OCI-LY7 (cell line): Measurements from ENCODE around the gene YJEFN3.

Experiments
- EZH2phosphoT487 ChIP-seq: fragments of 200-600 bp; sonication (generic); IDR thresholded peaks from 2 replicates; pipeline ENCODE4 v1.6.1; 2018; ENCODE audit warnings: low read depth, borderline replicate concordance, mild to moderate bottlenecking, mixed run types, antibody characterized with exemption, low read length, moderate library complexity, mixed read lengths
- TF ChIP-seq, protein P1 (sequence below): fragments of 200-600 bp; sonication (generic); conservative IDR thresholded peaks from 2 replicates; pipeline ENCODE4 v1.5.1; 2014; ENCODE audit warnings: mild to moderate bottlenecking, antibody characterized with exemption, low read length, moderate library complexity, mixed read lengths

DNA sequence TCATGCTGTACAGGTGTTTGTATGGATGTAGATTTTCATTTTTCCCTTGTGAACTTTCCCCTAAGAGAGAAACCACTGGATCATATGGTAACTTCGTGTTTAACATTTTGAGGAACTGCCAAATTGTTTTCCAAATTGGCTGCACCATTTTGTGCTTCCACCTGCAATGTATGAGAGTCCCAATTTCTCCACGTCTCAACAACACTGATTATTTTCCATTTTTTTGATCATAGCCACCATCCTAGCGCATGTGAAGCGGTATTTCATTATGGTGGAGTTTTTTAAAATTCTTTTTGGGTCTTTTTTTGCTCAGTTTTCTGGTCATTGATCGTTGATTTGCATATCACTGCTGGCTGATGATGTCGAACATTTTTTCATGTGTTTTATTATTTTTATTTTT lies 7.7 kb upstream of the YJEFN3 start:
- TF ChIP-seq EZH2phosphoT487 = no peak
- TF ChIP-seq, protein P1, sequence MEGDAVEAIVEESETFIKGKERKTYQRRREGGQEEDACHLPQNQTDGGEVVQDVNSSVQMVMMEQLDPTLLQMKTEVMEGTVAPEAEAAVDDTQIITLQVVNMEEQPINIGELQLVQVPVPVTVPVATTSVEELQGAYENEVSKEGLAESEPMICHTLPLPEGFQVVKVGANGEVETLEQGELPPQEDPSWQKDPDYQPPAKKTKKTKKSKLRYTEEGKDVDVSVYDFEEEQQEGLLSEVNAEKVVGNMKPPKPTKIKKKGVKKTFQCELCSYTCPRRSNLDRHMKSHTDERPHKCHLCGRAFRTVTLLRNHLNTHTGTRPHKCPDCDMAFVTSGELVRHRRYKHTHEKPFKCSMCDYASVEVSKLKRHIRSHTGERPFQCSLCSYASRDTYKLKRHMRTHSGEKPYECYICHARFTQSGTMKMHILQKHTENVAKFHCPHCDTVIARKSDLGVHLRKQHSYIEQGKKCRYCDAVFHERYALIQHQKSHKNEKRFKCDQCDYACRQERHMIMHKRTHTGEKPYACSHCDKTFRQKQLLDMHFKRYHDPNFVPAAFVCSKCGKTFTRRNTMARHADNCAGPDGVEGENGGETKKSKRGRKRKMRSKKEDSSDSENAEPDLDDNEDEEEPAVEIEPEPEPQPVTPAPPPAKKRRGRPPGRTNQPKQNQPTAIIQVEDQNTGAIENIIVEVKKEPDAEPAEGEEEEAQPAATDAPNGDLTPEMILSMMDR = no peak
